HG02588 (cell line): ENCODE data around the gene CDH1.

Source experiments
- ATAC-seq: cut with Tn5 transposase; IDR thresholded peaks from one replicate; pipeline ENCODE4 v1.9.1; 2021; ENCODE audit warnings: mild to moderate bottlenecking, moderate library complexity; ENCODE audit not compliant: unreplicated experiment

Gene CDH1

GRCh38 chr16:68731637-68732036 is 5.5 kb upstream of the CDH1 start:
- ATAC-seq = no peak

GRCh38 chr16:68732042-68732680 is 4.9 kb upstream of the CDH1 start:
- no peak for ATAC-seq

GRCh38 chr16:68732741-68733399 is 4.2 kb upstream of the CDH1 start:
- no peak for ATAC-seq

- no peak for ATAC-seq
These were observed 3.5 kb upstream of the CDH1 start for GRCh38 chr16:68733570-68733969.

- no peak for ATAC-seq
These were observed 2.3 kb upstream of the CDH1 start for GRCh38 chr16:68734782-68735181.

GRCh38 chr16:68736561-68736960 is 531 bp upstream of the CDH1 start:
- ATAC-seq = no peak

- ATAC-seq = no peak
These were observed 888 bp downstream of the CDH1 start for GRCh38 chr16:68737730-68738629.

GRCh38 chr16:68739964-68740627 is 3.0 kb downstream of the CDH1 start:
- ATAC-seq = no peak

GRCh38 chr16:68740628-68741346 is 3.7 kb downstream of the CDH1 start:
- ATAC-seq = no peak

- no peak for ATAC-seq
These were observed 6.6 kb downstream of the CDH1 start for GRCh38 chr16:68743664-68744063.

- ATAC-seq = no peak
These were observed 7.7 kb downstream of the CDH1 start for GRCh38 chr16:68744744-68745280.

GRCh38 chr16:68746951-68747350 is 9.9 kb downstream of the CDH1 start:
- ATAC-seq = no peak

- ATAC-seq = no peak
These were observed 12.3 kb downstream of the CDH1 start for GRCh38 chr16:68749432-68749831.

GRCh38 chr16:68750193-68750695 is 13.2 kb downstream of the CDH1 start:
- ATAC-seq = no peak

GRCh38 chr16:68751160-68751559 is 14.1 kb downstream of the CDH1 start:
- ATAC-seq = no peak

- ATAC-seq = no peak
These were observed 15.5 kb downstream of the CDH1 start for GRCh38 chr16:68752602-68753001.

GRCh38 chr16:68754084-68754792 is 17.1 kb downstream of the CDH1 start:
- ATAC-seq = no peak

GRCh38 chr16:68756239-68756915 is 19.3 kb downstream of the CDH1 start:
- peak; percentile 60 for ATAC-seq

GRCh38 chr16:68757625-68757935 is 20.5 kb downstream of the CDH1 start:
- no peak for ATAC-seq
